ENCODE measurements around the gene VDAC2.

VDAC2 gene

DNA sequence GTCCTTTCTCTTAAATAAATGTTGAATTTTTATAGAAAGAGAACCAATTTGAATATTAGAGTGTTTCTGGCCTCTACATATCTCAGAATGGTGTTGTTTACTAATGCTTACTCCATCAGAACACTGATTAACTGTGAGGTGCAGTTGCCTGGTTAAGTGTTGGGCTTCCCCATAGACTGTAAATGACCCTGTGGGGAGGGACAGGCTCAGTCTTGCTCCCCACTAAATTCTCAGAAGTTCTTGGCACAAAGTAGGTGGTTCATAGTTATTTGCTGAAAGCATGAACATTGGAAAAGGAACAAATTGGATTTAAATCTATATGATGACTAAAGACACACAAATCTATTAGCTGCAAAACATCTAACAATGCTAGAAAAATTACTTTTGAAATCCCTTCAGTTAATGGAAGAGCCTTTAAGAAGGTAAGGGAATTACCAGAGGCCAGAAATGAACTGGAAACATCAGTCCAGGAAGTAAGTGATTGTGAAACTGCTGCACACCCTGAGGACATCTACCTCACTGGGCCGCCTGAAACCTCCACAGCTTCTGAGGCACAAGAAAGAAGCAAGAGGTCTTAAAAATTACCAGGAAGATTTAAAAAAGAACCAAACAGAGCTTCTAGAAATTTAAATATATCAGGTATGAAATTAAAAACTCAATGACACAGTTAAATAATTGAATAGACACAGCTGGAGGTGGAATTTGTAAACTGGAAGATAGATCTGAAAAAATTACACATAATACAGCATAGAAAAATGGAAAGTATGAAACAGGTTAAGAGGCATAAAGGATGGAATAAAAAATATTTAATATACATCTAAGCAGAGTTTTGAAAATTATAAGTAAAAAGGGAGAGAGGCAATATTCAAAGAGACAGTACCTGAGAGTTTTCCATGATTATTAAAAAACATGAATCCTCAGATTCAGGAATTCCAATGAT, 43.0 kb downstream of the VDAC2 start:
- DNase-seq (ENCODE audit: low read depth): no peak

DNA sequence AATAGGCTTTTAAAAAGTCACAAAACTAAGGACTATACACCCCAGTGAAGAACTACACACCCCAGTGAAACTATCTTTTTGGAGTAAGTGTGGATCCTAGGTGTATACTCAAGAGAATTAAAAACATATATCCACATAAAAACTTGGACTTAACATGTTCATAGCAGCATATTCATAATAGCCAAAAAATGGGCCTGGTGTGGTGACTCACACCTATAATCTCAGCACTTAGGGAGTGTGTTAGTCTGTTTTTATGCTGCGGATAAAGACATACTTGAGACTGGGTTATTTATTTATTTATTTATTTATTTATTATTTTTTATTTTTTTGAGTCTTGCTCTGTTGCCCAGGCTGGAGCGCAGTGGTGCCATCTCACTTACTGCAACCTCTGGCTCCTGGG, 44.1 kb downstream of the VDAC2 start:
- DNase-seq (ENCODE audit: low read depth): no peak

DNA sequence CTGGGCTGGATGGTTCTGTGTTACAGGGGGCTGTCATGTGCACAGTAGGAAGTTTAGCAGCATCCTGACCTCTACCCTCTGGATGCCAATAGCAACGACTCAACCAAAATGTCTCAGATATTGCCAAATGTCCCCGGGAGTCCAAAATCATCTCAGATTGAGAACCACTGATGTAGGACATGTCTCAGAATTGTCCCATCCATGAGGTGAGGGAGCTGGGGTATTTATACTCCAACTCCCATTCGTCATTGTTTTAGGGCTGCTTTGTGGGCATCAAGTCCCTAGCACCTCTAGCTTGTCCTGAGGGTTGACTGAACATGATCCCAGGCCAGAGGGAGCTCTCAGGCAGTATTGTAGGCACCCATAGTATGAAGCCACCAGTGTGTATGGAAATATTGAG, 50.4 kb downstream of the VDAC2 start:
- DNase-seq (ENCODE audit: low read depth): no peak

GRCh38 chr10:75261813-75262705, 51.5 kb downstream of the VDAC2 start:
- DNase-seq (ENCODE audit: low read depth): no peak

DNA sequence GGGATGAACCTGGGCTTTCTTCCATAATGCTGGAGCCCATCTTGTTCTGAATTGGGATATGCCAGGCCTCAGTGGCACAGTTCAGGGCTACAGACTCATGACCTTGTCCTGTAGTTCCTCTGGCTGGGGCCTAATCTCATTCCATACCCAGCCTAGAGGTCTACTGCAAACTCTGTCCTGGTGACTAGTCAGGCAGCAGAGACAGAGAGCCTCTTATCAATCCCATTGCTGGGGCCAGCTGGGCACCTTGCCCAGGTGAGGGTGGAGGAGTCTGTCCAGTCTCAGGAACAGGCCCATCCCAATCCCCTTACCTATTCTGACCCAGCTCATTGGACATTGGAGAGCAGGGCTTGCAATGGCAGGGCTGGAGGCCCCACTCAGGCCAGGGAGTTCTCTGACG, 53.2 kb downstream of the VDAC2 start:
- DNase-seq (ENCODE audit: low read depth): no peak

DNA sequence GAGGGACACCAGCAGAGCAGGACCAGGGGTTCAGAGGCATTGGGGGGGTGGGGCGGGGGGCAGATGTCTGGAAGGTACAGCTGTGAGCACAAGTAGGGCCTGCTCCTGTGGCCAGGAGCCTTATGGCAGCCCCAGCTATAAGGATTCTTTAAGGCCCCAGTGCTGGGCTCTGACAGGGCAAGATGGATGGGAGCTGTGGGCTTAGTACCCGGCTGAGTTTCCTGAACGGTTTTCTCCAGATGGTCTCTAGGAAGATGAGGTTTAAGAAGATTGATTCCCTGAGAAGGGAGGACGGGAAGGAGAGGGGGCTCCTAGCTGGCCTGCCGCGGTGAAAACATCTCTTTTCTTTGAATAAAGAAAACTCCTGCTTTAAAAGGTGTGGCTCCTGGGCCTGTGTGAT, 55.3 kb downstream of the VDAC2 start:
- DNase-seq (ENCODE audit: low read depth): no peak

- DNase-seq (ENCODE audit: low read depth): no peak
Observed at GRCh38 chr10:75266945-75267344, 56.3 kb downstream of the VDAC2 start.

DNA sequence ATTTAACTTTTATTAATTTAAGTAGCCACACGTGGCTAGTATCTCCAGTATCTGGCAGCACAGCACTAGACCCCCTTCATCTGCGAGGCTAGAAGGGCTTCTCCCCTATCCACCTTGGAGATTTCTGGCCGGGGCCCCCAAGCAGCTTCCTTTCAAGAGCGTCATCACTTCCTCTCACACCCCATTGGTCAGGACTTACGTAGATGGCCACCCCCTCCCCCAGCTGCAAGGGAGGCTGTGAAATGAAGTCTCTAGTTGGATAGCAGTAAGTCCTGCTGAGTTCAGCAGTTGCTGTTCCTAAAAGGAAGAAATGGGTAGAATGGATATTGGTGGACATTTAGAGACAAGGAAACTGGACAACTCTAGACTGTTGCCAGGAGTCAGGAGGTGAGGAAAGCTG, 59.0 kb downstream of the VDAC2 start:
- DNase-seq (ENCODE audit: low read depth): no peak

DNA sequence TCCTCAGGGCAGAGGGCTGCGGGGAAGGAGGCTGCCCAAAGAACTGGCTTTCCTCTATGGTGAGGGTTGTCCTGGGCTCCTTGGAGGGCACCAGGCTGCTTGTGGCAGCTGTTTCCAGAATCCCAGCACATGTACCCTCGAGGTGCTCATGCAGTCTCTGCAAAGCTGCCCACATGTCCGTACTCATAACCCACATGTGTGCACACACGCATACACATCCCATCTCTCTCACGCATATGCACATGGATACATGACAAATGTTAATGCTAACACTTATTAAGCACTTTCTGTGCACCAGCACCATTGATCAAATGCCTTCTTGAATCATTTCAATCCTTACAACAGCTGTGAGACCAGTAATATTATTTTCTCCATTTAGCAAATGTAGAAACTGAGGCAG, 61.5 kb downstream of the VDAC2 start:
- no peak for DNase-seq (ENCODE audit: low read depth)

DNA sequence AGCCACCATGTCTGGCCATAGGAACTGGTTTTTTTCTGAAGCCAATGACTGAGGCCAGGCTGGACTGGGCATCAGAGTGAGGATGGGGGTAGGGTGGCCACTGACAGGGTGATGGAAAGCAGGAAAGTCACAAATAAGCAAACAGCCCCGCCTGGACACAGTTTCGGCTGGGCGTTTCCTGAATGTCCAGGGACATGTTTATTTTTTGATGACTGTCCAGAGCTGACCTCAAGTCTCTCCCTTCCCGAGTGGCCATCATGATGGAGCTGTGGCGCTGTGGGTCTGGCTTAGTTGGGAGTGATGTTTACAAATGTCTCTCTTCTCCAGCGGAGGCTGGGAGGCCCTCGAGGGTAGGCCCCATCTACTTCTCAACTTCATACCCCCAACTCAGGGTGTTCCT, 62.3 kb downstream of the VDAC2 start:
- DNase-seq (ENCODE audit: low read depth): peak; percentile 6

- no peak for DNase-seq (ENCODE audit: low read depth)
Observed at GRCh38 chr10:75276069-75276872, 65.7 kb downstream of the VDAC2 start.

DNA sequence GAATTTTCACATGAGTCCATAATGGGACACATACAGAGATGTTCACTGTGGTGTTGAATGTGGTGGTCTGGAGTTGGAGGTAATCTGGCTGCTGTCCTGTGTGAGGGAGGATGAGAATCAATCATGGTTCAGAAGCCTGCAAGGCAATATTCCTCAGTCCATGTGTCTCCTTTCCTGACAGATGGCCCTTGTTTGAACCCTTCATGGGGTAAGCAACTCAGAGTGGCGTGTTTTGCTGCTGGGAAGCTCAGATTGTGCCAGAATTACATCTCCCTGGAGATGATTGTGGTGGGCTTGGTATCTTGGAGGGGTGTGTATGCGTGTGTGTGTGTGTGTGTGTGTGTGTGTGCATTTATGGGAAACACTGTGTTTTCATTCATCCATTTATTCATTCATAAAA, 69.6 kb downstream of the VDAC2 start:
- DNase-seq (ENCODE audit: low read depth): no peak

All from stromal cell of bone marrow (primary cell).